Sigmoid colon (tissue), 7 donors: Measurements from ENCODE around the gene CENPM. TPM values are rescaled to one million over a fixed set of nuclear protein-coding genes. Genes with fewer than 3 reads are reported as not detected.

Experiments used
- DNase-seq: peaks from one replicate; pipeline ENCODE4 v3.0.0-alpha.2; 2019
- H3K27ac ChIP-seq, 4 donors: fragments of 200-600 bp; sonication (generic); one replicate each; pipeline ENCODE4 v1.5.1; 2016 to 2019; ENCODE audit warnings: mild to moderate bottlenecking in 1 of 4
- H3K27me3 ChIP-seq, 3 donors: fragments of 200-600 bp; sonication (generic); one replicate each; pipeline ENCODE4 v1.5.1; 2019; ENCODE audit warnings: mild to moderate bottlenecking in 1 of 3
- H3K36me3 ChIP-seq, 4 donors: fragments of 200-600 bp; sonication (generic); one replicate each; pipeline ENCODE4 v1.5.1; 2016 to 2019
- H3K4me1 ChIP-seq, 4 donors: fragments of 200-600 bp; sonication (generic); one replicate each; pipeline ENCODE4 v1.5.1; 2017 to 2019
- H3K4me3 ChIP-seq, 4 donors: fragments of 200-600 bp; sonication (generic); one replicate each; pipeline ENCODE4 v1.5.1; 2017 to 2019; ENCODE audit warnings: mild to moderate bottlenecking in 2 of 4, moderate library complexity in 1 of 4
- H3K9me3 ChIP-seq, 4 donors: fragments of 200-600 bp in 3 of 4; sonication (generic) in 3 of 4; one replicate each; pipeline versions ENCODE4 v1.5.1 to v1.6.1; 2013 to 2019
- CTCF ChIP-seq, 4 experiments: fragments of 450-650 bp in 3 of 4; fragments of 200-600 bp in 1 of 4; IDR thresholded peaks; one replicate each; pipeline ENCODE4 v1.5.1; 2016 to 2019; ENCODE audit warnings: antibody characterized with exemption in 4 of 4, mild to moderate bottlenecking in 3 of 4, moderate library complexity in 2 of 4
- EP300 ChIP-seq, 4 donors: sonication (generic); formaldehyde crosslinking; IDR thresholded peaks; one replicate each; pipeline ENCODE4 v1.6.1; 2017; ENCODE audit warnings: antibody characterized with exemption in 4 of 4
- POLR2A ChIP-seq, 2 donors: fragments of 450-650 bp; IDR thresholded peaks; one replicate each; pipeline ENCODE4 v1.6.1; 2016; ENCODE audit warnings: antibody characterized with exemption in 2 of 2, mild to moderate bottlenecking in 2 of 2, moderate library complexity in 2 of 2
- POLR2AphosphoS5 ChIP-seq, 4 donors: sonication (generic); formaldehyde crosslinking; IDR thresholded peaks; one replicate each; pipeline ENCODE4 v1.6.1; 2017; ENCODE audit warnings: antibody characterized with exemption in 4 of 4
- WGBS, 2 donors: extraction: QIAGEN DNeasy Blood & Tissue Kit; methylation state at CpG; one replicate each; pipeline ENCODE4 v1.1.7; 2013; 5-methylcytosine and 5-hydroxymethylcytosine counted together
- intact Hi-C: fragments of 100-400 bp; cut with DNase I; formaldehyde crosslinking; loops from one replicate; pipeline ENCODE4 v1.15.1; 2023
- polyA plus RNA-seq, 3 donors: library from polyadenylated mRNA; stranded (reverse); fragments of 200-250 nt; gene quantifications; one replicate each; pipeline ENCODE4 v1.2.3, GENCODE V29; 2013
- total RNA-seq, 4 donors: library from RNA; depleted of rRNA; stranded (reverse); fragments of >200 nt; gene quantifications; one replicate each; pipeline ENCODE4 v1.1.0, GENCODE V29; 2016
- donor health status: healthy with polysubstance abuse.
- donor health status: Bipolar disorder and iron deficiency.
- donor health status: healthy.

CENPM gene
- total and polyA plus RNA-seq, 7 donors: 1.1 to 48.5 (median 14.7) TPM; not detected in 1

GRCh38 chr22:41963453-41964111, 16.6 kb upstream of the CENPM start:
- no peaks in the 10 kb centered on the region for H3K36me3 ChIP-seq
- peaks cover 0 to 6% (median 0%) of the 10 kb centered on the region in 4 donors for H3K4me1 ChIP-seq
- intact Hi-C loops: no loop called here
- WGBS, 2 donors: 82 to 85% methylated on average over 9 of the region's 9 CpGs
- H3K9me3 ChIP-seq: no peaks in the 10 kb centered on the region
- no peaks in the 10 kb centered on the region for H3K27me3 ChIP-seq
- H3K27ac ChIP-seq: no peak overlapping the region
- DNase-seq: no peak
- H3K4me3 ChIP-seq: no peak overlapping the region
- TF ChIP-seq CTCF (IDR thresholded peaks at IDR 0.05) (no peak), POLR2A (IDR thresholded peaks at IDR 0.05) (no peak), EP300 (IDR thresholded peaks at IDR 0.05) (no peak), POLR2AphosphoS5 (IDR thresholded peaks at IDR 0.05) (no peak)

GRCh38 chr22:41957941-41958556, 11.1 kb upstream of the CENPM start:
- no peak overlapping the region for H3K27ac ChIP-seq
- intact Hi-C loops: no loop called here

GRCh38 chr22:41952713-41953112, 5.8 kb upstream of the CENPM start:
- Histone ChIP-seq H3K27me3 (peaks cover 1 to 7% (median 4%) of the 10 kb centered on the region in 3 donors), H3K9me3 (no peaks in the 10 kb centered on the region), H3K36me3 (no peaks in the 10 kb centered on the region), H3K4me1 (peaks cover 0 to 6% (median 4%) of the 10 kb centered on the region in 4 donors), H3K27ac (no peak overlapping the region), H3K4me3 (no peak overlapping the region)
- 89 to 94% methylated on average over 2 of the region's 2 CpGs for WGBS, 2 donors
- TF ChIP-seq EP300 (IDR thresholded peaks at IDR 0.05): no peak
- no peak for TF ChIP-seq CTCF (IDR thresholded peaks at IDR 0.05)
- no peak for TF ChIP-seq POLR2A (IDR thresholded peaks at IDR 0.05)
- no peak for TF ChIP-seq POLR2AphosphoS5 (IDR thresholded peaks at IDR 0.05)
- intact Hi-C loops: no loop called here
- DNase-seq: no peak

More at GRCh38 chr22:41957941-41958556, 11.1 kb upstream of the CENPM start:
- H3K4me3 ChIP-seq: peak overlapping the region in 2 of 4 donors; percentile 24 to 30
- TF ChIP-seq POLR2A (IDR thresholded peaks at IDR 0.05) (no peak), EP300 (IDR thresholded peaks at IDR 0.05) (no peak), POLR2AphosphoS5 (IDR thresholded peaks at IDR 0.05) (no peak), CTCF (IDR thresholded peaks at IDR 0.05) (no peak)
- H3K4me1 ChIP-seq: peaks cover 0 to 12% (median 8%) of the 10 kb centered on the region in 4 donors
- DNase-seq: no peak
- 40 to 45% methylated on average over 23 of the region's 23 CpGs for WGBS, 2 donors
- no peaks in the 10 kb centered on the region for H3K9me3 ChIP-seq
- H3K36me3 ChIP-seq: no peaks in the 10 kb centered on the region
- H3K27me3 ChIP-seq: peaks cover 6 to 12% (median 7%) of the 10 kb centered on the region in 3 donors

GRCh38 chr22:41951898-41952474, 5.0 kb upstream of the CENPM start, which contains the start of gene SMIM45:
Gene SMIM45, plus strand, starts transcription at chr22:41952150.
- no peaks in the 10 kb centered on the region for H3K27me3 ChIP-seq
- H3K4me3 ChIP-seq: no peak within 1 kb of the TSS
- peaks cover 0 to 4% (median 2%) of the 10 kb centered on the region in 4 donors for H3K4me1 ChIP-seq
- 70 to 82% methylated on average over 16 of the region's 16 CpGs for WGBS, 2 donors
- H3K9me3 ChIP-seq: no peaks in the 10 kb centered on the region
- intact Hi-C loops: no loop called here
- DNase-seq: no peak
- H3K36me3 ChIP-seq: no peaks in the 10 kb centered on the region
- TF ChIP-seq EP300 (IDR thresholded peaks at IDR 0.05) (no peak), CTCF (IDR thresholded peaks at IDR 0.05) (no peak), POLR2AphosphoS5 (IDR thresholded peaks at IDR 0.05) (no peak), POLR2A (IDR thresholded peaks at IDR 0.05) (no peak)
- no peak within 1 kb of the TSS for H3K27ac ChIP-seq
